SK-N-SH treated with all-trans-retinoic acid at 6 μM for 48 hours (cell line): ENCODE measurements around the gene RBMS1.

ENCODE experiments used
- ARNTL ChIP-seq: fragments of 450-650 bp; formaldehyde crosslinking; IDR thresholded peaks from 2 replicates; pipeline ENCODE4 v1.5.0; 2020; ENCODE audit warnings: low read depth, mild to moderate bottlenecking, moderate library complexity, borderline replicate concordance
- CREB5 ChIP-seq: fragments of 250-450 bp; sonication (Bioruptor Pico); IDR thresholded peaks from 2 replicates; pipeline ENCODE4 v1.5.1; 2020; ENCODE audit warnings: low read depth, mild to moderate bottlenecking, moderate library complexity
- CSDC2 ChIP-seq: fragments of 250-450 bp; sonication (Bioruptor Pico); IDR thresholded peaks from 2 replicates; pipeline ENCODE4 v1.5.0; 2020; ENCODE audit warnings: mild to moderate bottlenecking, moderate library complexity
- GLIS3 ChIP-seq: fragments of 250-450 bp; sonication (Bioruptor Pico); IDR thresholded peaks from 2 replicates; pipeline ENCODE4 v1.5.0; 2020; ENCODE audit warnings: mild to moderate bottlenecking, moderate library complexity
- ISL1 ChIP-seq: fragments of 250-450 bp; sonication (Bioruptor Pico); IDR thresholded peaks from 2 replicates; pipeline ENCODE4 v2.1.2; 2022; ENCODE audit warnings: mild to moderate bottlenecking, moderate library complexity
- OSR1 ChIP-seq: fragments of 250-450 bp; sonication (Bioruptor Pico); IDR thresholded peaks from 2 replicates; pipeline ENCODE4 v1.8.0; 2022; ENCODE audit warnings: moderate library complexity, mild to moderate bottlenecking, inconsistent platforms
- PATZ1 ChIP-seq: fragments of 250-450 bp; sonication (Bioruptor Pico); IDR thresholded peaks from 2 replicates; pipeline ENCODE4 v1.8.0; 2020; ENCODE audit warnings: mild to moderate bottlenecking, moderate library complexity, borderline replicate concordance
- SNAI2 ChIP-seq: fragments of 250-450 bp; sonication (Bioruptor Pico); IDR thresholded peaks from 2 replicates; pipeline ENCODE4 v1.5.0; 2020; ENCODE audit warnings: mild to moderate bottlenecking, moderate library complexity
- TOX ChIP-seq: fragments of 250-450 bp; sonication (Bioruptor Pico); IDR thresholded peaks from 2 replicates; pipeline ENCODE4 v1.8.0; 2021; ENCODE audit warnings: mild to moderate bottlenecking, moderate library complexity, borderline replicate concordance
- ZFP3 ChIP-seq: fragments of 250-450 bp; sonication (Bioruptor Pico); IDR thresholded peaks from 2 replicates; pipeline ENCODE4 v1.5.0; 2020; ENCODE audit warnings: mild to moderate bottlenecking, moderate library complexity
- ZFP30 ChIP-seq: fragments of 450-650 bp; formaldehyde crosslinking; IDR thresholded peaks from 2 replicates; pipeline ENCODE4 v1.5.0; 2022; ENCODE audit warnings: mild to moderate bottlenecking, moderate library complexity
- ZNF8 ChIP-seq: fragments of 450-650 bp; formaldehyde crosslinking; IDR thresholded peaks from 2 replicates; pipeline ENCODE4 v1.5.0; 2020; ENCODE audit warnings: mild to moderate bottlenecking, moderate library complexity

GRCh38 chr2:160294339-160294803 is 199.2 kb downstream of the RBMS1 start:
- TF ChIP-seq PATZ1 (CRISPR knock-in tag) (no peak), ZNF8 (CRISPR knock-in tag) (no peak), ZFP30 (no peak), CREB5 (CRISPR knock-in tag) (no peak), SNAI2 (CRISPR knock-in tag) (no peak), CSDC2 (CRISPR knock-in tag) (no peak), ISL1 (CRISPR knock-in tag) (no peak), OSR1 (CRISPR knock-in tag) (no peak), ZFP3 (no peak), TOX (CRISPR knock-in tag) (no peak), GLIS3 (CRISPR knock-in tag) (no peak), ARNTL (CRISPR knock-in tag) (no peak)
